ENCODE results near the gene TTYH3.

TTYH3 gene

DNA sequence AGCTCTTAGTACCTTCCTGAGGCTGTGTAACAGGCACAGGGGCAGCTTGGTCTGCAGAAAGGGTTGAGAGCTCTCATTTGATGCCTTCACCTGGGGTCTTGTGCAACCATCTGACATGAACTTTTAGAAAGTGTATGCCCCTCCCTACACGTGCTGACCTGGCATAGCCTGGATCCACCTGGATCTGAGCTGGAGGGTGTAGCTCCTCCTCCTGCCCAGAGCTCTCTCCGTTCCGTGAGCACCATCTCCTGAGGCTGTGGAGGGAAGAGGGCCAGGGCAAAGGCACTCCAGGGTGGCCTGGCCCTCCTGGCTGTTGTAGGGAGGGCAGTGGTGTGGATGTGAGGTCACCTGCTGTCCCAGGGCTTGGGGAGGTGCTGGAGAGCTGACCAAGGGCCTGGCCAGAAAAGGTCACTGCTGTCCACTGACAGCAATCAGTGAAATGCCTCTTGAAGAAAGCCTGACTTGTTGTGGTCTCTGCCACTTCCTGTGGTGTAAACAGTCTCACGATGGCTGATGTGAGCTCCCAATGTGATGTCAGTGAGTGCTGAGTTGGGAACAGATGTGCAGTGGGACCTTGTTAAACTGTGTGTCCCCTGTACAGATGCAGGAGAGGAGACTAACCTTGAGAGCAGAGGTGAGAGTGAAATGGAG is 79.2 kb downstream of the TTYH3 start:
- DNase-seq, result no peak

GRCh38 chr7:2711895-2712675 is 80.3 kb downstream of the TTYH3 start:
- no peak for DNase-seq

DNA sequence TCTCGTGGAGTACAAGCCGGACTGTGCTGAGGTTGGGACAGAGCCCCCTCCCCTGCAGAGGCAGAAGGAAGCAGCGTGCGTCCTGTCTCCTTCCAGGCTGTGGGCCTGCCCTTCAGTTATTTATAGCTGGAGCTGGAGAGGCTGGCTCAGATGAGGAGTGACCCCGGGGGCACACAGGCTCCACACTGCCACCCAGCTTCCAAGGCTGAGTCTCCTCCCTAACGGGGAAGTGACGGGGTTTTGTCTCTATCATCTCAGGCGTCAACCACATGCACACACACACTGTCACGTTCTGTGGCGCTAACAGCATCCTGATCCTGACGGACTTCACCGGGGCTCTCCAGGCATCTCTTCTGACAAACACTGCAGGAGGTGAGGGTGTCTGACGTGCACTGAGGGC is 81.6 kb downstream of the TTYH3 start:
- no peak for DNase-seq

DNA sequence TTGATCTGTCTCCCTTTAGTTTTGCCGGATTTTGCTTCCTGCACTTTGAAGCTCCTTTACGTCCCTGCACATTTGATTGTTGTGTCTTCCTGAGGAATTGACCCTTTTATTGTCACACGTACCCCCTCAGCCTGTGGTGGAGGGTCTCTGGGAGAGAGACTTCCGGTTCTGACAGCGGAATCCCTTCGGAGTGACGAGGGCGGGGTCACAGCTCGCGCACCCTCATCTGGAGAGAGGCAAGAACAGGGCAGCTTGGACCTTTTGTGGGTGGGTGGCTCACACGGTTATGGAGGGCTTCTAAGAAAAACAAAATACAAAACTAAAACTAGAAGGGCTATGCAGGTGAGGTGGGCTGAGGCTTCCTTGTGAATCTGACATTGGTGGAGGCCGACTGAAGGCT is 82.2 kb downstream of the TTYH3 start:
- no peak for DNase-seq
